ENCODE data around the gene ADGRA1.
"Not testable (repeated sequence)": the region's sequence is repeated elsewhere in the genome, so short reads cannot be mapped to it uniquely, and the experiment has no call there.

The ADGRA1 gene

GRCh38 chr10:133129859-133130495 is 42.3 kb downstream of the ADGRA1 start:
- DNase-seq: no peak

GRCh38 chr10:133130602-133131001 is 42.9 kb downstream of the ADGRA1 start:
- DNase-seq: no peak

GRCh38 chr10:133131053-133131452 is 43.3 kb downstream of the ADGRA1 start:
- DNase-seq: no peak

GRCh38 chr10:133131734-133132472 is 44.2 kb downstream of the ADGRA1 start:
- no peak for DNase-seq

- DNase-seq: no peak
Measured at GRCh38 chr10:133132473-133133291, 45.0 kb downstream of the ADGRA1 start.

- no peak for DNase-seq
Measured at GRCh38 chr10:133133471-133134231, 45.9 kb downstream of the ADGRA1 start.

- DNase-seq: no peak
Measured at GRCh38 chr10:133134411-133135115, 46.8 kb downstream of the ADGRA1 start.

- no peak for DNase-seq
Measured at GRCh38 chr10:133135116-133135465, 47.4 kb downstream of the ADGRA1 start.

- DNase-seq: not testable (repeated sequence)
Measured at GRCh38 chr10:133137486-133138145, 49.9 kb downstream of the ADGRA1 start.

GRCh38 chr10:133139551-133140065 is 51.9 kb downstream of the ADGRA1 start:
- no peak for DNase-seq

GRCh38 chr10:133140417-133141143 is 52.9 kb downstream of the ADGRA1 start:
- no peak for DNase-seq

GRCh38 chr10:133141144-133141957 is 53.6 kb downstream of the ADGRA1 start:
- no peak for DNase-seq

GRCh38 chr10:133141958-133142340 is 54.2 kb downstream of the ADGRA1 start:
- no peak for DNase-seq

- no peak for DNase-seq
Measured at GRCh38 chr10:133142523-133143199, 54.9 kb downstream of the ADGRA1 start.

GRCh38 chr10:133143200-133143533 is 55.4 kb downstream of the ADGRA1 start:
- no peak for DNase-seq

GRCh38 chr10:133143546-133143945 is 55.8 kb downstream of the ADGRA1 start:
- DNase-seq: no peak

- no peak for DNase-seq
Measured at GRCh38 chr10:133144771-133145170, 57.0 kb downstream of the ADGRA1 start.

- no peak for DNase-seq
Measured at GRCh38 chr10:133150226-133150625, 62.5 kb downstream of the ADGRA1 start.

- DNase-seq: no peak
Measured at GRCh38 chr10:133150656-133151055, 62.9 kb downstream of the ADGRA1 start.

GRCh38 chr10:133151071-133151470 is 63.3 kb downstream of the ADGRA1 start:
- DNase-seq: not testable (repeated sequence)
